HUES48 (cell line): Measurements from ENCODE around the gene C1QTNF9B.

Source experiments
- H3K27ac ChIP-seq: one replicate; pipeline ENCODE4 v1.7.0; 2013; ENCODE audit warnings: low read depth, low read length, inconsistent platforms
- H3K27me3 ChIP-seq: 2 replicates; pipeline ENCODE4 v1.6.1; 2013; ENCODE audit warnings: mild to moderate bottlenecking, low read length; ENCODE audit not compliant: control insufficient read depth, insufficient read depth
- H3K36me3 ChIP-seq: 2 replicates; pipeline ENCODE4 v1.6.1; 2013; ENCODE audit warnings: low read length; ENCODE audit not compliant: control insufficient read depth, insufficient read depth
- H3K4me1 ChIP-seq: 2 replicates; pipeline ENCODE4 v1.6.1; 2013; ENCODE audit warnings: mild to moderate bottlenecking, low read length; ENCODE audit not compliant: control insufficient read depth, insufficient read depth
- H3K4me3 ChIP-seq: 2 replicates; pipeline ENCODE4 v1.5.1; 2013; ENCODE audit warnings: mild to moderate bottlenecking, low read depth, low read length
- H3K9ac ChIP-seq: 2 replicates; pipeline ENCODE4 v1.6.1; 2013; ENCODE audit warnings: mild to moderate bottlenecking, low read depth, low read length, moderate library complexity
- H3K9me3 ChIP-seq: 2 replicates; pipeline ENCODE4 v1.6.1; 2013; ENCODE audit warnings: low read length; ENCODE audit not compliant: control insufficient read depth, insufficient read depth

Gene C1QTNF9B

DNA sequence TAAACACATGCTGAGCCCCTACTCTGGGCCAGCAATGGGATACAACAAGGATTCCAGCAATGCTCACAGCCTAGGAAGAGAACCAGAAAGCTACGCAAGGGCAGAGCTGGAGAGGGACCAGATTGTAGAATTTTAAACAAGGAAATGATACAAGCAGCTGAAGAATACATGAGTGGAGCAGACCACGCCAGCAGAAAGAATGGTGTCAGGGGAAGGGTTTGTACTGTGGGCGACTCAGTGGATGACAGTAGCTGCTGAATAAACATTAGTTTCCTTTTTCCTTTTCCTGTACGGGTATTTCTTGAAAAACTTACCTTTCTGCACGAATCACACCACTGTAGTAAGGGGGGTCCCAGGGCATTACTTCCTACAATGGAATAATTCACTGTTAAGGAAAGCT, 38.8 kb downstream of the C1QTNF9B start:
- no peak overlapping the region for H3K27ac ChIP-seq
- H3K4me1 ChIP-seq: peaks cover 6% of the 10 kb centered on the region; the same call in 1 of the 2 replicates
- H3K9me3 ChIP-seq: no peaks in the 10 kb centered on the region
- H3K4me3 ChIP-seq: no peak overlapping the region
- H3K36me3 ChIP-seq: peaks cover 8% of the 10 kb centered on the region; the same call in 1 of the 2 replicates
- no peak overlapping the region for H3K9ac ChIP-seq
- H3K27me3 ChIP-seq: no peaks in the 10 kb centered on the region

DNA sequence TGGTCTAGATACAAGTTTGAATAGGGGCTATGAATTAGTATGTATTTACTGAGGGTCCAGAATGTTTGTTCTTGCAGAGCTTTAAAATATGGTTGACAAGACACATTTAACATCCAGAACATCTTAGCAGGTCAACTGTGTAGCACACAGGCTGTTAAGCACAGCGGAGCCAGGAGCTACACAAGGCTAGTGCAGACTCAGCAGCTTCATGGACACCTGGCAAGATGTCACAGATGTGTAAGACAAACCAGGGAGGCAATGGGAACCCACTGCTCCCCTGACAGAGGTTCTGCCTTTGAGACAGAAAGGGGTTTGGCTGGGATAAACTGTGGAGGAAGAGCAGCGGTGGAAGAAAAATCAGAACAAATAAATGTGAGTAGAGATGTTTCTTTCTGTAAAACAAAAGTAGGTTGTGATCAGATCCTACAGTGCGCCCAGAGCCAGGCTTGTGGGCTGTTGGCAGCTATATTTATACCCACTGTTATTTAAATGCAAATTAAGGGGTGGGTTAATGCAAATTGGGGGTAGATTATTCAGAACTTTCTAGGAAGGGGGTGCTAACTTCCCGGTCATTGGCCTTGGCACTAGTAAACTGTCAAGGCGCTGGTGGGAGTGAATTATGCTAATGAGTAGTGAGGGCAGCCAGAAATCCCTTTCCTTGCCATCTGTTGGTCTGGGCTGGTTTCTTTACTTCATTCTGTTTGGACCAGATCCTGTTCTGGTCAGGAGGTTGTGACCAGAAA, 41.1 kb downstream of the C1QTNF9B start:
- H3K9me3 ChIP-seq: no peaks in the 10 kb centered on the region
- no peaks in the 10 kb centered on the region for H3K27me3 ChIP-seq
- peaks cover 6% of the 10 kb centered on the region; the same call in 1 of the 2 replicates for H3K4me1 ChIP-seq
- H3K4me3 ChIP-seq: no peak overlapping the region
- no peak overlapping the region for H3K27ac ChIP-seq
- H3K9ac ChIP-seq: no peak overlapping the region
- no peaks in the 10 kb centered on the region for H3K36me3 ChIP-seq

DNA sequence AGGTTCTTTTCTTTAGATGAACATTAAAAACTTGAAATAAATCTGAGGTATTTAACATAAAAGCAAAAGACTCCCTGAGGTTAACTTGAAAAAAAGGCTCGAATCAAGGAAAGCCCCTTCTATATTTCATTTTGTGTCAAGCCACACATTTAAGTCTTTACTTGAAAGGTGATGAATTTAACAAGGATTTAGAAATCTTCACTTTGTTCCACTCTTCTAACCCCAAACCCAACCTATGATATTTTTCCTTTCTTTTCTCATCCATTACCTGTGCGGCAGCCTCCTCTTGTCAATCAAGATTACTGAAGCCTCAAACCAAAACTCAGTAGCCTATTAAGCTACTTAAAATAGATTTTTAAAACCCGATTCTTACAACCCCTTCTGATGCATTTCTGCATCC, 41.9 kb downstream of the C1QTNF9B start:
- H3K36me3 ChIP-seq: no peaks in the 10 kb centered on the region
- peaks cover 6% of the 10 kb centered on the region; the same call in 1 of the 2 replicates for H3K4me1 ChIP-seq
- no peaks in the 10 kb centered on the region for H3K9me3 ChIP-seq
- H3K27ac ChIP-seq: no peak overlapping the region
- no peaks in the 10 kb centered on the region for H3K27me3 ChIP-seq
- no peak overlapping the region for H3K9ac ChIP-seq
- no peak overlapping the region for H3K4me3 ChIP-seq

DNA sequence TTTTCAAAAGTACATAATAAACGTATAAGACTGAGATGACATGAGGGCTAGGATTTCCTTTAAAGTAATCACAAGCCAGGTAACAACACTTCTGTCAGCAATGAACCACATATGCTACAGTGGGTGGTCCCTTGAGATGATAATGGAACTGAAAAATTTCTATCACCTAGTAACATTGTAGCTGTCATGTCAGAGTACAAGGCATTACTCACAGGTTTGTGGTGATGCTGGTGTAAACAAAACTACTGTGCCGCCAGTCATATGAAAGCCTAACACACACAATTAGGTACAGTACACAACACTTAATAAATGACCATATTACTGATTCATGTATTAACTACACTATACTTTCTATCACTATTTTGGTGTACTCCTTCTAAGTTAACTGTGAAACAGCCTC, 45.0 kb downstream of the C1QTNF9B start:
- H3K4me3 ChIP-seq: no peak overlapping the region
- H3K4me1 ChIP-seq: peaks cover 6% of the 10 kb centered on the region; the same call in 1 of the 2 replicates
- H3K36me3 ChIP-seq: no peaks in the 10 kb centered on the region
- H3K27me3 ChIP-seq: no peaks in the 10 kb centered on the region
- no peak overlapping the region for H3K9ac ChIP-seq
- H3K27ac ChIP-seq: no peak overlapping the region
- H3K9me3 ChIP-seq: no peaks in the 10 kb centered on the region

DNA sequence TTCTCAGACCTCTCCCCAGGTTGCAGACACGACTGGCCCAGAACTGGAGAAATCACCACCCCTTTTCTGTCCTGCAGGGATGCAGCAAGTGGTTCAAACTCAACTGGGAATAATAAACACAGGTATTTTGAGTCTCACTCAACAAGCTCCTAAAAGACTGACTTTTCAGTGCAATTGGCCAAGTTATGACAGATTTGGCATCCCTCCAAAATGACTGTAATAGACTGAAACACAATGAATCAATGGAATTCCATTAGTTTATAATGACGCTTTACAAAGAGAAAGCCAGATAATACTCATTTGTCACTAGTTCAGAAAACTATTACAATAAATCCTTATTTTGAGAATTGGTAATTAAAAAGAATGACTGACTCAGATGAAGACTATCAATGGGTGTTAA, 46.2 kb downstream of the C1QTNF9B start:
- H3K36me3 ChIP-seq: no peaks in the 10 kb centered on the region
- no peak overlapping the region for H3K4me3 ChIP-seq
- H3K27ac ChIP-seq: no peak overlapping the region
- no peaks in the 10 kb centered on the region for H3K9me3 ChIP-seq
- H3K27me3 ChIP-seq: no peaks in the 10 kb centered on the region
- peaks cover 3% of the 10 kb centered on the region; the same call in 1 of the 2 replicates for H3K4me1 ChIP-seq
- H3K9ac ChIP-seq: no peak overlapping the region

DNA sequence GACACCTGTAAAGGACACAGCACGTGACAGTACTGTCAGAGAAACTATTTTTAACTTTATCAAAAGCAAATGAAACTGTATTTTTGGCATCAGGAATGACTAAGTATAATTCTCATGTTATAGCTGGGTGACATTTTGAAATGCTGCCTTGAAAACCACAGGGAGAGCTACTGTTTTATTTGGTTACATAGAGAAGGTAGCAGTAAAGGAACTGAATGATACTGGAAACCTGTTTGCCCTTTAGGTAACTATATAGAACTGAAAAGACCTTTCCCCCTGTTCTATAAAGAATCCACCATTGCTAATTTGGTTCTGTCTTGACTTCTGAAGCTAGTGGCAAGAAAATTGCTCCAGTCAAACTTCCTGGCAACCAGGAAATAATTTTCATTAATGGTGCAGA, 47.2 kb downstream of the C1QTNF9B start:
- no peaks in the 10 kb centered on the region for H3K27me3 ChIP-seq
- H3K36me3 ChIP-seq: no peaks in the 10 kb centered on the region
- no peaks in the 10 kb centered on the region for H3K4me1 ChIP-seq
- H3K9me3 ChIP-seq: no peaks in the 10 kb centered on the region
- H3K9ac ChIP-seq: no peak overlapping the region
- no peak overlapping the region for H3K27ac ChIP-seq
- H3K4me3 ChIP-seq: no peak overlapping the region

DNA sequence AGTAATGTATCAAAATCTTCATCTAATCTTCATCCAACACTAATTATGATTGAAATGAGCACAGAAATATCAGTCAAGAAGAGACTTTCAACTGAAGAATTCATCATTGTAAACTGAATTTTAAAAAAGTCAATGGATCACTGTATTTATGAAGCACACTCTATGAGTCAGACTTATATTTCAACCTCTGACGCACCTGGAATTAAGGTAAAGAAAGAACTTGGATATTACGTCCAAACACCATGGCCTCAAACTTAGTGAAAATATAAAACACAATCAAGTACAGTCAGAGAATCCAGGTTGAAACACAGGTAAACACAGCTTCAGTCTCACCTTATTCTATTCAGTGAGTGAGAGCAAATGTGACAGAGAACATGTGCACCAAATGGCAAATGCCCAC, 47.6 kb downstream of the C1QTNF9B start:
- Histone ChIP-seq H3K4me3 (no peak overlapping the region), H3K9me3 (no peaks in the 10 kb centered on the region), H3K27me3 (no peaks in the 10 kb centered on the region), H3K27ac (no peak overlapping the region), H3K9ac (no peak overlapping the region), H3K36me3 (no peaks in the 10 kb centered on the region), H3K4me1 (no peaks in the 10 kb centered on the region)

DNA sequence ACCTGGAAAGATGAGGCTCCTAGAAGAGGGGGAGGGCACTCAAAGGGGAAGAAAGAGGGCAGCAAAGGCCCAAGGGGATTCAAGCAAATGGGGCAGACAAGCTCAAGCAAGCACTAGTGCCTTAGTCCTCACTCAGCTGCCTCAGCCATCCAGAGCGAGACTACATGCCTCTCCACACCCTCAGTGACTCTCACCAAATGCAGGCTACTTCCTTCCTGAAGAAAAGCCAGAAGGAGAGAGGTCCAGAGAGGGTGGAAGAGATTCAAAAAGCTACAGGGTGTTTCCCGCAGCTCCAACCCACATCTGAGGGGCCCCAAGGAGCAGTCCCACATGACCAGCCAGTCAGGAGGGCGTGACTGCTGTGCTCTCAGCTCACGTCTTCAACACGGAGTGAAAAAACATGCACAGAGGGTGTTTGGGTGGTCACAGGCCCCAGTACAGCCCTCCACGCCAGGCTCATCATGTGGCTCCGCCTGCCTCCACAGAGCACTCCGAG, 48.6 kb downstream of the C1QTNF9B start:
- H3K4me1 ChIP-seq: no peaks in the 10 kb centered on the region
- H3K4me3 ChIP-seq: no peak overlapping the region
- H3K27ac ChIP-seq: no peak overlapping the region
- H3K27me3 ChIP-seq: no peaks in the 10 kb centered on the region
- no peaks in the 10 kb centered on the region for H3K36me3 ChIP-seq
- no peaks in the 10 kb centered on the region for H3K9me3 ChIP-seq
- no peak overlapping the region for H3K9ac ChIP-seq

DNA sequence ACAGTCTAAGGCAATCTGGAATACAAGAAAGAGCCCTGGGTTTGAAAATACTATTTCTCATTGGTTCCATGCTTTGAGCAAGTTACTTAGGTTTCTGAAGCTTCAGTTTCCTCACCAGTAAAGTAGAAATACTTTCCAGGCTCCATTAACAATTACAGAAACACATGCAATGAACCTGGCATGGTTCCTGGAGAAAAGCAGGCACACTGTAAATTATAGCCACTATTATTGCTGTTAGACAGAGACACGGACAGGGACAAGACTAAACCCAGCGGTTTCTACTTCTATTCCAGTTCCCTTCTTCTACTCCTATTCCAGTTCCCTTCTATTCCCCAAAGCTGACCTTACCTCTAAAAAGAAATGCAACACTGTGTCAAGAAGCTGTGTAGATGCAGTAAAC, 49.3 kb downstream of the C1QTNF9B start:
- Histone ChIP-seq H3K27ac (no peak overlapping the region), H3K9me3 (no peaks in the 10 kb centered on the region), H3K36me3 (no peaks in the 10 kb centered on the region), H3K27me3 (no peaks in the 10 kb centered on the region), H3K4me1 (no peaks in the 10 kb centered on the region), H3K9ac (no peak overlapping the region), H3K4me3 (no peak overlapping the region)

DNA sequence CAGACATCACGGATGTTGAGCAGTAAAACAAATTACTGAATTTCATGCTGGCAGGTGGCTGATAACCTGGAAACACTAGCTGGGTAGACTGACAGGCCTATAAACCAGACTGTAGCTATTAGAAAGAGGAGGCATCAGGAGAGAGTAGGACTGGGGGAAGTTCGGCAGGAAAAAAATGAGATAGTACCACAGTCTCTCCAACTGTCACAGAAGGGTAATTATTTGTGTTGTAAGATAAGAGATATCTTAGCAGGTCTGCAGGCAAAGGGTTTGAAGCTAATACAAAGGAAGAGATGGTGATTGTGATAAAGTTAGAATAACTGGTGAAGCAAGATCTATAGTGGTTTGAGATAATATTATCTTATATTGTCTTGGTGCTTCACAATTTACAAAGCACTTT, 49.8 kb downstream of the C1QTNF9B start:
- Histone ChIP-seq H3K4me1 (no peaks in the 10 kb centered on the region), H3K27ac (no peak overlapping the region), H3K4me3 (no peak overlapping the region), H3K27me3 (no peaks in the 10 kb centered on the region), H3K9me3 (no peaks in the 10 kb centered on the region), H3K9ac (no peak overlapping the region), H3K36me3 (no peaks in the 10 kb centered on the region)

DNA sequence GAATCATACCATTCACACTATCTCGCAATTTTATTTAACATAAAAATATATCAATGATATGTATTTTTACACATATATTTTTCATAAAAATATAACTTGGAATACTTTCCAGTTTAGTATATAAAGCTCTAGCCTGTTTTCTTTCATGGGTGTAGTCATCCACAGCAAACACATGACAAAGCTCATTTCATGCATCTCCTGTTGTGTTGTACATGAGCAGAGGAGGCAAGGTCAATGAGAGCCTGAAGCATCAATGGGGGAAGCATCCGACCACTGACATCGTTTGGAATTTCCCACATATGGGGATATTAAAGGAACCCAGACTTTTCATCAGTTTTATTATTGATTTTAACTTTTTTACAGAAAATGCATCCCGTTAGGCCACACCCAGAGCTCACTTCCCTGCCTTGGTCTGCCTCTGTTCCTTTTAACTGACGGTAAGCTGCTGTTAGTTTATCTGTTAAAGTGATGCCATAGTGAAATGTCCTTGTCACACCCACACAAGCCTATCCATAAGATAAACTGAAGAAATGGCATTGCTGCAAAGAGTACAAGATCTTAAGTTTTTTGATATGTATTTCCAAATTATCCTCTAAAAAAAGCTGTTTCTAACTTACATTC, 52.1 kb downstream of the C1QTNF9B start:
- no peaks in the 10 kb centered on the region for H3K9me3 ChIP-seq
- no peaks in the 10 kb centered on the region for H3K4me1 ChIP-seq
- H3K36me3 ChIP-seq: no peaks in the 10 kb centered on the region
- no peaks in the 10 kb centered on the region for H3K27me3 ChIP-seq
- H3K27ac ChIP-seq: no peak overlapping the region
- H3K4me3 ChIP-seq: no peak overlapping the region
- H3K9ac ChIP-seq: no peak overlapping the region
